ENCODE data around the gene PTPN6. TPM values are rescaled to one million over a fixed set of nuclear protein-coding genes. Genes with fewer than 3 reads are reported as not detected.

The PTPN6 gene
- total and polyA plus RNA-seq, 2 of the 13 experiments (the other 11 are each of a cell fraction or from before 2014, with no cell fraction given): 10.5 to 10.6 TPM

DNA sequence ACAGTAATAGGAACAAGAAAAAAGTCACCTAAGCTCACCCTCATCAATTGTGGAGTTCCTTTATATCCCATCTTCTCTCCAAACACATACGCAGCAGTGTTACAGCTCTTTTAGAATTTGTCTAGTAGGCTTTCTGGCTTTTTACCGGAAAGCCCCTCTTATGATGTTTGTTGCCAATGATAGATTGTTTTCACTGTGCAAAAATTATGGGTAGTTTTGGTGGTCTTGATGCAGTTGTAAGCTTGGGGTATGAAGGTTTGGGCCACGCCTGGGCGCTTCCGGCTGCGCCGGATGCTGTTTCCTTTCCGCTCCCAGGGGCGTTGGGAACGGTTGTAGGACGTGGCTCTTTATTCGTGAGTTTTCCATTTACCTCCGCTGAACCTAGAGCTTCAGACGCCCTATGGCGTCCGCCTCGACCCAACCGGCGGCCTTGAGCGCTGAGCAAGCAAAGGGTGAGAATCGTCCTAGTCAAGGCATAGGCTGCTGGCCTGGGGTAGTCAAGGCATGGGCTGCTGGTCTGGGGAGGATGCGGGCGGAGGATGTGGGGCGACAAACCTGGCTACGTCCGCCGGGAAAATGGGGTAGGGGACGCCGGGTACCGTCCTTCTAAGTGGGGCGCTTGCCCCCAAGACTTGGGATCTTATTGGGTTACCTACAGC lies 7.3 kb upstream of the PTPN6 start, which contains the start of the genes C12orf57 and RNU7-1 (continued):
- TF ChIP-seq ZNF777 (CRISPR knock-in tag; IDR thresholded peaks at IDR 0.05) (no peak), SOX13 (IDR thresholded peaks at IDR 0.05) (peak; percentile 89), SOX13 (CRISPR knock-in tag; conservative IDR thresholded peaks at IDR 0.05 in 1 of 2, IDR thresholded peaks at IDR 0.05 in 1 of 2) (peak; percentile 70 to 98; a peak in 2 of 4 replicates), GPN1 (CRISPR knock-in tag; IDR thresholded peaks at IDR 0.05; ENCODE audit: borderline replicate concordance) (no peak), CBX2 (IDR thresholded peaks at IDR 0.05; ENCODE audit: low read depth, low read length) (no peak), CBX2 (CRISPR knock-in tag; IDR thresholded peaks at IDR 0.05; ENCODE audit: low read depth) (no peak), NFATC3 (CRISPR knock-in tag; IDR thresholded peaks at IDR 0.05) (no peak), ZNF781 (CRISPR knock-in tag; IDR thresholded peaks at IDR 0.05; ENCODE audit: borderline replicate concordance, not compliant biosample characterization) (peak; percentile 70), JUNB (CRISPR knock-in tag; IDR thresholded peaks at IDR 0.05; ENCODE audit: borderline replicate concordance) (peak; percentile 77), ELF3 (CRISPR knock-in tag; IDR thresholded peaks at IDR 0.05) (peak; percentile 78), STAG1 (CRISPR knock-in tag; IDR thresholded peaks at IDR 0.05) (no peak; the same call in 1 of the 2 replicates), MEF2D (CRISPR knock-in tag; IDR thresholded peaks at IDR 0.05) (no peak), MTA1 (CRISPR knock-in tag; IDR thresholded peaks at IDR 0.05; ENCODE audit: borderline replicate concordance) (peak; percentile 74), ZNF678 (CRISPR knock-in tag; IDR thresholded peaks at IDR 0.05) (peak; percentile 89; the same call in 1 of the 2 replicates), FLYWCH1 (CRISPR knock-in tag; IDR thresholded peaks at IDR 0.05) (peak; percentile 57; the same call in 1 of the 2 replicates), DNMT1 (CRISPR knock-in tag; IDR thresholded peaks at IDR 0.05) (peak; percentile 47), RFX5 (IDR thresholded peaks at IDR 0.05; ENCODE audit: low read depth, low read length) (no peak), PAX8 (CRISPR knock-in tag; IDR thresholded peaks at IDR 0.05; ENCODE audit: borderline replicate concordance) (0 out of 2 replicates have a peak, but pooled peaks have one; percentile 58)
- TF ChIP-seq, protein P1, sequence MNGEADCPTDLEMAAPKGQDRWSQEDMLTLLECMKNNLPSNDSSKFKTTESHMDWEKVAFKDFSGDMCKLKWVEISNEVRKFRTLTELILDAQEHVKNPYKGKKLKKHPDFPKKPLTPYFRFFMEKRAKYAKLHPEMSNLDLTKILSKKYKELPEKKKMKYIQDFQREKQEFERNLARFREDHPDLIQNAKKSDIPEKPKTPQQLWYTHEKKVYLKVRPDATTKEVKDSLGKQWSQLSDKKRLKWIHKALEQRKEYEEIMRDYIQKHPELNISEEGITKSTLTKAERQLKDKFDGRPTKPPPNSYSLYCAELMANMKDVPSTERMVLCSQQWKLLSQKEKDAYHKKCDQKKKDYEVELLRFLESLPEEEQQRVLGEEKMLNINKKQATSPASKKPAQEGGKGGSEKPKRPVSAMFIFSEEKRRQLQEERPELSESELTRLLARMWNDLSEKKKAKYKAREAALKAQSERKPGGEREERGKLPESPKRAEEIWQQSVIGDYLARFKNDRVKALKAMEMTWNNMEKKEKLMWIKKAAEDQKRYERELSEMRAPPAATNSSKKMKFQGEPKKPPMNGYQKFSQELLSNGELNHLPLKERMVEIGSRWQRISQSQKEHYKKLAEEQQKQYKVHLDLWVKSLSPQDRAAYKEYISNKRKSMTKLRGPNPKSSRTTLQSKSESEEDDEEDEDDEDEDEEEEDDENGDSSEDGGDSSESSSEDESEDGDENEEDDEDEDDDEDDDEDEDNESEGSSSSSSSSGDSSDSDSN (CRISPR knock-in tag; IDR thresholded peaks at IDR 0.05): peak; percentile 67; the same call in 1 of the 2 replicates
- TF ChIP-seq, protein P2, sequence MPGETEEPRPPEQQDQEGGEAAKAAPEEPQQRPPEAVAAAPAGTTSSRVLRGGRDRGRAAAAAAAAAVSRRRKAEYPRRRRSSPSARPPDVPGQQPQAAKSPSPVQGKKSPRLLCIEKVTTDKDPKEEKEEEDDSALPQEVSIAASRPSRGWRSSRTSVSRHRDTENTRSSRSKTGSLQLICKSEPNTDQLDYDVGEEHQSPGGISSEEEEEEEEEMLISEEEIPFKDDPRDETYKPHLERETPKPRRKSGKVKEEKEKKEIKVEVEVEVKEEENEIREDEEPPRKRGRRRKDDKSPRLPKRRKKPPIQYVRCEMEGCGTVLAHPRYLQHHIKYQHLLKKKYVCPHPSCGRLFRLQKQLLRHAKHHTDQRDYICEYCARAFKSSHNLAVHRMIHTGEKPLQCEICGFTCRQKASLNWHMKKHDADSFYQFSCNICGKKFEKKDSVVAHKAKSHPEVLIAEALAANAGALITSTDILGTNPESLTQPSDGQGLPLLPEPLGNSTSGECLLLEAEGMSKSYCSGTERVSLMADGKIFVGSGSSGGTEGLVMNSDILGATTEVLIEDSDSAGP (CRISPR knock-in tag; IDR thresholded peaks at IDR 0.05; ENCODE audit: borderline replicate concordance): 0 out of 2 replicates have a peak, but pooled peaks have one; percentile 83
- TF ChIP-seq, protein P3, sequence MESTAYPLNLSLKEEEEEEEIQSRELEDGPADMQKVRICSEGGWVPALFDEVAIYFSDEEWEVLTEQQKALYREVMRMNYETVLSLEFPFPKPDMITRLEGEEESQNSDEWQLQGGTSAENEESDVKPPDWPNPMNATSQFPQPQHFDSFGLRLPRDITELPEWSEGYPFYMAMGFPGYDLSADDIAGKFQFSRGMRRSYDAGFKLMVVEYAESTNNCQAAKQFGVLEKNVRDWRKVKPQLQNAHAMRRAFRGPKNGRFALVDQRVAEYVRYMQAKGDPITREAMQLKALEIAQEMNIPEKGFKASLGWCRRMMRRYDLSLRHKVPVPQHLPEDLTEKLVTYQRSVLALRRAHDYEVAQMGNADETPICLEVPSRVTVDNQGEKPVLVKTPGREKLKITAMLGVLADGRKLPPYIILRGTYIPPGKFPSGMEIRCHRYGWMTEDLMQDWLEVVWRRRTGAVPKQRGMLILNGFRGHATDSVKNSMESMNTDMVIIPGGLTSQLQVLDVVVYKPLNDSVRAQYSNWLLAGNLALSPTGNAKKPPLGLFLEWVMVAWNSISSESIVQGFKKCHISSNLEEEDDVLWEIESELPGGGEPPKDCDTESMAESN (CRISPR knock-in tag; conservative IDR thresholded peaks at IDR 0.05): peak; percentile 79
- TF ChIP-seq, protein P4, sequence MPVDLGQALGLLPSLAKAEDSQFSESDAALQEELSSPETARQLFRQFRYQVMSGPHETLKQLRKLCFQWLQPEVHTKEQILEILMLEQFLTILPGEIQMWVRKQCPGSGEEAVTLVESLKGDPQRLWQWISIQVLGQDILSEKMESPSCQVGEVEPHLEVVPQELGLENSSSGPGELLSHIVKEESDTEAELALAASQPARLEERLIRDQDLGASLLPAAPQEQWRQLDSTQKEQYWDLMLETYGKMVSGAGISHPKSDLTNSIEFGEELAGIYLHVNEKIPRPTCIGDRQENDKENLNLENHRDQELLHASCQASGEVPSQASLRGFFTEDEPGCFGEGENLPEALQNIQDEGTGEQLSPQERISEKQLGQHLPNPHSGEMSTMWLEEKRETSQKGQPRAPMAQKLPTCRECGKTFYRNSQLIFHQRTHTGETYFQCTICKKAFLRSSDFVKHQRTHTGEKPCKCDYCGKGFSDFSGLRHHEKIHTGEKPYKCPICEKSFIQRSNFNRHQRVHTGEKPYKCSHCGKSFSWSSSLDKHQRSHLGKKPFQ (CRISPR knock-in tag; IDR thresholded peaks at IDR 0.05; ENCODE audit: insufficient replicate concordance): peak; percentile 71
